Prostate gland (tissue), 2 donors: ENCODE data around the gene MAPKAPK3.

Source experiments
- POLR2A ChIP-seq: fragments of 450-650 bp; IDR thresholded peaks from one replicate; pipeline ENCODE4 v1.6.1; 2016; ENCODE audit warnings: antibody characterized with exemption, mild to moderate bottlenecking
- POLR2AphosphoS5 ChIP-seq: sonication (generic); formaldehyde crosslinking; IDR thresholded peaks from one replicate; pipeline ENCODE4 v1.6.1; 2017; ENCODE audit warnings: antibody characterized with exemption
- TF ChIP-seq, protein P1 (sequence below), 4 experiments: fragments of 200-600 bp in 2 of 4; fragments of 450-650 bp in 2 of 4; sonication (generic) in 2 of 4; IDR thresholded peaks; 1 replicate in 3 of 4; 2 replicates in 1 of 4; pipeline ENCODE4 v1.5.1; 2016 to 2019; ENCODE audit warnings: antibody characterized with exemption in 4 of 4, mild to moderate bottlenecking in 2 of 4, moderate library complexity in 2 of 4

DNA sequence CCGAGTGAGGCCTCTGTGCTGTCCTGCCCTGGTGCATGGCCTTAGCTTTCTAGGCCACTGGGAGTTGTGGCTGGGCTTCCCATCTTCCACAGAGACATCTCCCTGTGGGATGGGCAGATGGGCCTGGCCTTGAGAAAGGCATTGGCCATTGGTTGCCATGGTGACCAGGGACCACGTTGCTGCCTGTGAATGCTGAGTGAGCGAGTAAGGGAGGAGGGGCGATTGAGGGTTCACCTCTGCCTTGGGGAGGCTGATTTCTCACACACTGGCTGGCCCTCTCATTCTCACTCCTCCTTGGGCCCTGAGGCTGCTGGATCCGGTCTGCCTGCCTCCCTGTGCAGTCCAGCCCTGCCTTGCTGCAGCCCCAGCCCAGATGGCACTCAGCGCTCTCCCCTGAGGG is 31.4 kb downstream of the MAPKAPK3 start:
- TF ChIP-seq, protein P1, sequence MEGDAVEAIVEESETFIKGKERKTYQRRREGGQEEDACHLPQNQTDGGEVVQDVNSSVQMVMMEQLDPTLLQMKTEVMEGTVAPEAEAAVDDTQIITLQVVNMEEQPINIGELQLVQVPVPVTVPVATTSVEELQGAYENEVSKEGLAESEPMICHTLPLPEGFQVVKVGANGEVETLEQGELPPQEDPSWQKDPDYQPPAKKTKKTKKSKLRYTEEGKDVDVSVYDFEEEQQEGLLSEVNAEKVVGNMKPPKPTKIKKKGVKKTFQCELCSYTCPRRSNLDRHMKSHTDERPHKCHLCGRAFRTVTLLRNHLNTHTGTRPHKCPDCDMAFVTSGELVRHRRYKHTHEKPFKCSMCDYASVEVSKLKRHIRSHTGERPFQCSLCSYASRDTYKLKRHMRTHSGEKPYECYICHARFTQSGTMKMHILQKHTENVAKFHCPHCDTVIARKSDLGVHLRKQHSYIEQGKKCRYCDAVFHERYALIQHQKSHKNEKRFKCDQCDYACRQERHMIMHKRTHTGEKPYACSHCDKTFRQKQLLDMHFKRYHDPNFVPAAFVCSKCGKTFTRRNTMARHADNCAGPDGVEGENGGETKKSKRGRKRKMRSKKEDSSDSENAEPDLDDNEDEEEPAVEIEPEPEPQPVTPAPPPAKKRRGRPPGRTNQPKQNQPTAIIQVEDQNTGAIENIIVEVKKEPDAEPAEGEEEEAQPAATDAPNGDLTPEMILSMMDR (IDR thresholded peaks at IDR 0.05), result no peak
- TF ChIP-seq POLR2A (no peak), POLR2AphosphoS5 (no peak)
